ENCODE data around the gene SLFN12. TPM values are rescaled to one million over a fixed set of nuclear protein-coding genes. Genes with fewer than 3 reads are reported as not detected.
"Not testable (repeated sequence)": the region's sequence is repeated elsewhere in the genome, so short reads cannot be mapped to it uniquely, and the experiment has no call there.

The SLFN12 gene
- total RNA-seq, result 10 to 100 TPM; 11.2 to 12.4 TPM

DNA sequence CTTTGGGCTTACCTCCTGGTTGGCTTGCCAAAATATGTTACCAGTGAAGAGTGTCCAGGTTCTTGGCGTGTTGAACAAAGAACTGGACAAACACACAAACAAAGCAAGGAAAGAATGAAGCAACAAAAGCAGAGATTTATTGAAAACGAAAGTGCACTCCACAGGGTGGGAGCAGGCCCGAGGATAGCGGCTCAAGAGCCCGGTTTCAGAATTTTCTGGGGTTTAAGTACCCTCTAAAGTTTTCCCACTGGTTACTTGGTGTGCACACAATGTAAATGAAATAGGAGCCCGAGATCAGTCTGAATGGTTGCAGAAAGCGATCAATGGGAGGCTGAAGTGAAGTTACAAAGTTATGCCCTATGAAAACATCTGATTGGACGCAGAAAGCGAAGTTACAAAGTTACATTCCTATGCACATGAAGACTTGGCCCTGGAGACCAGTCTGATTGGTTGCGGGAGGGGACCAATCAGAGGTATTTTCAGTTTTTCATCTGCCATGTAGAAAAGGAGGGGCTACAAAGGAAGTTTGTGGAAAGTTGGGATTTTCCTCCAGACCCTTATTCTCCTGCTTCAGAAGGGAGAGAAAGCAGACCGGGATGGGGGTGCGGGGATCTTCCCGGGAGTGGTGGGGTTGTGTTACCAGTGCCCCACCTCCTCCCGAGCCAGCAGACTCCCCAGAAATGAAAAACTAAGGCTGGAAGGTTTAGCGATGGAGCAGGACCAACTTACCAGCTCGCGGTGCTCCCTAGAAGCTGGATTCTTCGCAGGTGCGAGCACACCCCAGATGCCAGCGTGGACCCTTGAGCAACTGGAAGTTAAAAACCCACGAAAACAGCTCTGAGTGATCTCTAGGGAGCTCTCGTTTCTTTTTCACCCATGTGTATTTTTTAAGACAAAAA is at the start of gene SLFN12:
Gene SLFN12 (minus strand): TSS at position 325 of the 899 bp plus-strand sequence. CDS start 9,472 bp downstream, outside the sequence.
- peak; percentile 73 for ATAC-seq
- CTCF ChIA-PET, result interaction anchor here (0.9 to 1.9 kb wide), 4 partner anchors 15 to 101 kb away, joined by 3 to 5 read pairs (median 4); no protein-coding TSS in a partner anchor

DNA sequence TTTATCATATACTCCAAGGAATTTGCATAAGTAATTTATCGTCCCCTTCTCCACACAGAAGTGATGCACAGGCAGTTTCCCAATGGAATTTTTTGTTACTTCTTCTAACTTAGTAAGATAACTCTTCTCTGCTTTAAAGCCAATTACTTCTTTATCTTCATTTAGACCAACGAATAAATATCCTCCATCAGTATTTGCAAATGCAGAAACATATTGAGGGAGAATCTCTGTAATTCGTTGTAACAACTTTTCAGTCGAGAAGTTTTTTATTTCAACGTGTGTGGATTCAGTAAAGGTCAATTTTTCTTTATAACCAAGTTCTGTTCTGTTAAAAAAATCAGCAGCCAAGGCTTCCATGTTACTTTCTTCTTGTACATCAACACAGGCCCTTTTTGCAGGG is 47.0 kb upstream of the SLFN12 start:
- no peak for DNase-seq
- Mint-ChIP-seq H3K4me1 (ENCODE audit: low read depth) (peaks cover 38% of the 10 kb centered on the region), H3K27me3 (ENCODE audit: low read depth) (no peaks in the 10 kb centered on the region), H3K9me3 (ENCODE audit: insufficient read depth) (peaks cover 9% of the 10 kb centered on the region), H3K27ac (no peak overlapping the region), H3K36me3 (ENCODE audit: low read depth) (peaks cover 92% of the 10 kb centered on the region), H3K4me3 (no peak overlapping the region)
- CTCF ChIA-PET, result interaction anchor here (0.9 to 1.7 kb wide), 3 partner anchors 31 to 166 kb away, joined by 3 to 7 read pairs (median 3); partner anchors contain the start of gene SLFN13
- no peak for ATAC-seq
- POLR2A ChIA-PET, result no interaction called here

More for the DNA sequence above, at the start of gene SLFN12:
- no peaks in the 10 kb centered on the region for H3K9me3 Mint-ChIP-seq (ENCODE audit: insufficient read depth)
- peak within 1 kb of the TSS; percentile 90 for H3K4me3 Mint-ChIP-seq
- H3K4me1 Mint-ChIP-seq (ENCODE audit: low read depth), result peaks cover 64% of the 10 kb centered on the region
- DNase-seq, result peak; percentile 61
- POLR2A ChIA-PET, result interaction anchor here (0.6 to 1.7 kb wide), 4 partner anchors 15 to 105 kb away, joined by 3 to 9 read pairs (median 7); partner anchors contain the start of genes SLFN11, SLFN12L and SLFN13
- H3K27me3 Mint-ChIP-seq (ENCODE audit: low read depth), result no peaks in the 10 kb centered on the region
- H3K36me3 Mint-ChIP-seq (ENCODE audit: low read depth), result peaks cover 38% of the 10 kb centered on the region
- peak within 1 kb of the TSS; percentile 85 for H3K27ac Mint-ChIP-seq

DNA sequence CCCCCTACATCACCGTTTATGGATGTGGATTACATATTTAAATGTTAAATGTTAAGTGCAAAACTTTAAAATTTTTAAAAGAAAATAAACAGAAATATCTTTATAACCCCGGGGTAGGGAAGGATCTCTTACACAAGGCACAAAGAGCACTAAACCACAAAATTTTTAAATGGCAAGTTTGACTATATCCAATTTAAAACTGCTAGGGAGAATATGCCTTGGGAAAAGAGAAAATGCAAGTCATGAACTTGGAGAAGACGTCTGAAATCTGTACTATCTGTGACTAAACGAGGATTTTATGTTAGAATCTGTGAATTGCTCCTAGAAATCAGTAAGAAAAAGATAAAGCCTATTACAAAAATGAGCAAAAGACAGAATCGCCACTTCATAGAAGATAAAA is 44.9 kb upstream of the SLFN12 start:
- Mint-ChIP-seq H3K4me3 (no peak overlapping the region), H3K27me3 (ENCODE audit: low read depth) (no peaks in the 10 kb centered on the region), H3K36me3 (ENCODE audit: low read depth) (peaks cover 92% of the 10 kb centered on the region), H3K4me1 (ENCODE audit: low read depth) (peaks cover 40% of the 10 kb centered on the region), H3K9me3 (ENCODE audit: insufficient read depth) (peaks cover 9% of the 10 kb centered on the region), H3K27ac (no peak overlapping the region)
- DNase-seq, result no peak
- ChIA-PET CTCF (no interaction called here), POLR2A (no interaction called here)
- ATAC-seq, result no peak

DNA sequence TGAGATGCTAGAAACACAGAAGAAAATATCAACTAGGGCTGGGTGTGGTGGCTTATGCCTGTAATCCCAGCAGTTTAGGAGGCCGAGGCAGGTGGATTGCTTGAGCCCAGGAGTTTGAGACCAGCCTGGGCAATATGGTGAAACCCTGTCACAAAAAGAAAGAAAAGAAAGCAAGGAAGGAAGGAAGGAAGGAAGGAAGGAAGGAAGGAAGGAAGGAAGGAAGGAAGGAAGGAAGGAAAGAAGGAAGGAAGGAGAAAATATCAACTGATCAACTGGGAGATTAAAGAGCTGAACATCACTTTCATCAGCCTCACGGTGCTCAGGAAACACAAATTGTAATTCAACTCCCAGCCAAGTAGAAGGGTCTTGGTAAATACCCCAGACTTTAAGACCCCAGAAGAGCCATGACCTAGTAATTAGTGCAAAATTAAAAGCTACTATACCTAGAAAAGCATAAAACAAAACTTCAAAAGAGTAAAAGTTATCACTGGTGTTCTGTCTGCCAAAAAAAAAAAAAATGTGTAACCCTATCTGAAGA is 44.1 kb upstream of the SLFN12 start:
- Mint-ChIP-seq H3K27me3 (ENCODE audit: low read depth) (no peaks in the 10 kb centered on the region), H3K27ac (peak overlapping the region; percentile 8), H3K9me3 (ENCODE audit: insufficient read depth) (peaks cover 9% of the 10 kb centered on the region), H3K4me1 (ENCODE audit: low read depth) (peaks cover 45% of the 10 kb centered on the region), H3K36me3 (ENCODE audit: low read depth) (peaks cover 89% of the 10 kb centered on the region), H3K4me3 (no peak overlapping the region)
- DNase-seq, result no peak
- CTCF ChIA-PET, result interaction anchor here (1.2 kb wide), 1 partner anchor 163 kb away, joined by 7 read pairs; no protein-coding TSS in a partner anchor
- ATAC-seq, result no peak
- POLR2A ChIA-PET, result no interaction called here

DNA sequence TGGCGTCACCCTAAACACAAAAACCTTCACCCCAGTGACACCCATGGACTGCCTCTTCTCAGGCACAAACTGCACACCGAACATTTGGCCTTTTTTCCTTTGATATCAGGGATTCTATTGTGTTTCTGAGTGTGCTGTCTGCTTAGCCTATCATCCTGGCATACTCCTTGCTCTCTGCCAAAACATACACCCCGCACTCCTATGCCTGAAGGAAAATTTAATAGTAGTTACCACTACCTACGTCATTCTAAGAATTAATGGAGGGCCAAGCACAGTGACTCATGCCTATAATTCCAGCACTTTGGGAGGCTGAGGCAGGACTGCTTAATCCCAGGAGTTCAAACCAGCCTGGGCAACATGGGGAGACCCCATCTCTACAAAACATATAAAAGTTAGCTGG is 36.2 kb upstream of the SLFN12 start:
- Mint-ChIP-seq H3K27ac (peak overlapping the region; percentile 80), H3K27me3 (ENCODE audit: low read depth) (no peaks in the 10 kb centered on the region), H3K4me1 (ENCODE audit: low read depth) (peaks cover 57% of the 10 kb centered on the region), H3K4me3 (peak overlapping the region; percentile 6), H3K9me3 (ENCODE audit: insufficient read depth) (no peaks in the 10 kb centered on the region), H3K36me3 (ENCODE audit: low read depth) (peaks cover 91% of the 10 kb centered on the region)
- CTCF ChIA-PET, result interaction anchor here (1.0 to 2.8 kb wide), 3 partner anchors 65 to 155 kb away, joined by 3 to 10 read pairs (median 5); no protein-coding TSS in a partner anchor
- DNase-seq (no peak), ATAC-seq (peak; percentile 35)
- POLR2A ChIA-PET, result interaction anchor here (1.1 kb wide), 1 partner anchor 95 kb away, joined by 3 read pairs; the partner anchor contains the start of gene SLFN11

DNA sequence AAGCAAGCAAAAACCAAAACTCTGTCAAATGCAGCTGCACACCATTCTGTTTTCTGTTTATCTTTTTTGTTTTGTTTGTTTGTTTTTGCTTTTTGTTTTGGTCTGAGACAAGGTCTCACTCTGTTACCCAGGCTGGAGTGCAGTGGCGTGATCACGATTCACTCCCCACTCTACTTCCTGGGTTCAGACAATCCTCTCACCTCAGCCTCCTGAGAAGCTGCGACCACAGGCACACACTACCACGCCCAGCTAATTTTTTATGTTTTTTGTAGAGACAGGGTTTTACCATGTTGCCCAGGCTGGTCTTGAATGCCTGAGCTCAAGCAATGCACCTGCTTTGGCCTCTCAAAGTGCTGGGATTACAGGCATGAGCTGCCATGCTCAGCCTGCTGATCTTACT is 35.5 kb upstream of the SLFN12 start:
- H3K36me3 Mint-ChIP-seq (ENCODE audit: low read depth), result peaks cover 91% of the 10 kb centered on the region
- H3K4me1 Mint-ChIP-seq (ENCODE audit: low read depth), result peaks cover 58% of the 10 kb centered on the region
- CTCF ChIA-PET, result interaction anchor here (0.9 to 2.8 kb wide), 4 partner anchors 66 to 155 kb away, joined by 3 to 10 read pairs (median 4); no protein-coding TSS in a partner anchor
- peak overlapping the region; percentile 80 for H3K27ac Mint-ChIP-seq
- no peaks in the 10 kb centered on the region for H3K9me3 Mint-ChIP-seq (ENCODE audit: insufficient read depth)
- POLR2A ChIA-PET, result interaction anchor here (1.1 kb wide), 1 partner anchor 95 kb away, joined by 3 read pairs; the partner anchor contains the start of gene SLFN11
- peak; percentile 68 for DNase-seq
- ATAC-seq, result peak; percentile 88
- H3K4me3 Mint-ChIP-seq, result peak overlapping the region; percentile 13
- no peaks in the 10 kb centered on the region for H3K27me3 Mint-ChIP-seq (ENCODE audit: low read depth)

DNA sequence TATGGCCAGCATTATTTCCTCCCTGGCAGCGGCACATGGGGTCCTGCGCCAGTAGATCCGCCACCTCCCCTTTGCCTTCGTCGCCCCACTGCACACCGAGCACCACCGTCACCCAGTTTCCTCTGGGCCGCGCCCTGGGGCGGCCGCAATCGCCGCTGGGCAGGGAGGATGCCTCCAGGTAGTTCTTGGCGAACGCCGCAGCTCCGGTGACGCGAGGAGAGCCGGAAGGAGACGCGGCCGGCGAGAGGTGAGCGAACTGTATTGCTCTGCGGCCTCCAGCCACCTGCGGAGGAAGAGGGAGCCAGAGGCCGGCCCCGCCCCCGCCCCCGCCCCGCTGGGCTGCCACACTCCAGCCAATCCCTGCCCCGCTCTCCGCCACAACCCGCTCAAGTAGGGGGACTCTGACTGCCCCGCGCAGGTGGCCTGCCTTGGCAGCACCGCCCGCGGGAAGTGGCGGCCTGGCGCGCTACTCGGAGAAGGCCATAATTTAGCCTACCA is 28.1 kb upstream of the SLFN12 start:
- peak; percentile 78 for DNase-seq
- Mint-ChIP-seq H3K27ac (peak overlapping the region; percentile 87), H3K36me3 (ENCODE audit: low read depth) (peaks cover 67% of the 10 kb centered on the region), H3K27me3 (ENCODE audit: low read depth) (no peaks in the 10 kb centered on the region), H3K4me3 (peak overlapping the region; percentile 56), H3K4me1 (ENCODE audit: low read depth) (peaks cover 35% of the 10 kb centered on the region), H3K9me3 (ENCODE audit: insufficient read depth) (peaks cover 5% of the 10 kb centered on the region)
- POLR2A ChIA-PET, result interaction anchor here (0.6 to 1.4 kb wide), 3 partner anchors 12 to 149 kb away, joined by 3 read pairs; partner anchors contain the start of genes SLFN11 and SLFN13
- CTCF ChIA-PET, result no interaction called here
- peak; percentile 93 for ATAC-seq

DNA sequence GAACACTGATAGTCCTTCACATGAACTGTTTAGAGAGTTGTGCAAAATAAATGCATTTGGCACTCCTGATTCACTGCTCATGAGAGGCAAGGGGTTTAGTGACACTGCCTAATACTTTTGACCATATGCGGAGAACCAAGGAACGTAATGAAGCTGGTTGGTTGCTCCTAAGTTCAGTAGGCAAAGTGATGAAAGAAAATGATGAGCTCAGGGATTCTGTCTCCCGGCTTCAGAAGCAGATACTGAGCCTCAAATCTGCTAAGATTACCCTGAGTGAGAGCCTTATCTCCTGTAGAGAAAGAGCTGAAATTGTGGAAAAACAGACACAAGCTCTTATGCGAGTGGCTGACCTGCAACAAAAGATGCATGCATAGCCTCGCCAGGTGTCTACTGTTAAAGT is 21.7 kb upstream of the SLFN12 start:
- ATAC-seq; H3K27me3 Mint-ChIP-seq (ENCODE audit: low read depth); H3K4me3 Mint-ChIP-seq; H3K9me3 Mint-ChIP-seq (ENCODE audit: insufficient read depth); DNase-seq; H3K4me1 Mint-ChIP-seq (ENCODE audit: low read depth); H3K27ac Mint-ChIP-seq; POLR2A ChIA-PET: not testable (repeated sequence)
- peaks cover 40% of the 10 kb centered on the region for H3K36me3 Mint-ChIP-seq (ENCODE audit: low read depth)
- CTCF ChIA-PET, result interaction anchor here (1.1 kb wide), 1 partner anchor 141 kb away, joined by 3 read pairs; no protein-coding TSS in a partner anchor

DNA sequence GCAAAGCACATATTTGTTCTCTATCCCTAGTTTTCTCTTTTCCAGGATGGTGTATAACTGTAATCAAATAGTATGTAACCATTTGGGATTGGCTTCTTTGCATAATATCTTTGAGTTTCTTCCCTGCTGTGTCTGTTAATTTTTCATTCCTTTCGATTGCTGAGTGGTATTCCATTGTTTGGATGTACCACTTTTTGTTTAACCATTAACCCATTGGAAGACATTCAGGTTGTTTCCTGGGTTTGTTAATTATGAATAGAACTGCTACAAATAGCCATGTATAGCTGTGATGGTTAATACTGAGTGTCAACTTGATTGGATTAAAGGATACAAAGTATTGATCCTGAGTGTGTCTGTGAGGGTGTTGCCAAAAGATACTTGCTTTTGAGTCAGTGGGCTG is 20.9 kb upstream of the SLFN12 start:
- ChIA-PET CTCF (interaction anchor here (1.1 to 1.2 kb wide), 2 partner anchors 80 to 140 kb away, joined by 3 to 4 read pairs; no protein-coding TSS in a partner anchor), POLR2A (interaction anchor here (0.7 kb wide), 1 partner anchor 111 kb away, joined by 3 read pairs; no protein-coding TSS in a partner anchor)
- no peak for ATAC-seq
- no peaks in the 10 kb centered on the region for H3K27me3 Mint-ChIP-seq (ENCODE audit: low read depth)
- no peak overlapping the region for H3K4me3 Mint-ChIP-seq
- DNase-seq, result no peak
- peaks cover 38% of the 10 kb centered on the region for H3K36me3 Mint-ChIP-seq (ENCODE audit: low read depth)
- peaks cover 11% of the 10 kb centered on the region for H3K4me1 Mint-ChIP-seq (ENCODE audit: low read depth)
- peaks cover 5% of the 10 kb centered on the region for H3K9me3 Mint-ChIP-seq (ENCODE audit: insufficient read depth)
- no peak overlapping the region for H3K27ac Mint-ChIP-seq

DNA sequence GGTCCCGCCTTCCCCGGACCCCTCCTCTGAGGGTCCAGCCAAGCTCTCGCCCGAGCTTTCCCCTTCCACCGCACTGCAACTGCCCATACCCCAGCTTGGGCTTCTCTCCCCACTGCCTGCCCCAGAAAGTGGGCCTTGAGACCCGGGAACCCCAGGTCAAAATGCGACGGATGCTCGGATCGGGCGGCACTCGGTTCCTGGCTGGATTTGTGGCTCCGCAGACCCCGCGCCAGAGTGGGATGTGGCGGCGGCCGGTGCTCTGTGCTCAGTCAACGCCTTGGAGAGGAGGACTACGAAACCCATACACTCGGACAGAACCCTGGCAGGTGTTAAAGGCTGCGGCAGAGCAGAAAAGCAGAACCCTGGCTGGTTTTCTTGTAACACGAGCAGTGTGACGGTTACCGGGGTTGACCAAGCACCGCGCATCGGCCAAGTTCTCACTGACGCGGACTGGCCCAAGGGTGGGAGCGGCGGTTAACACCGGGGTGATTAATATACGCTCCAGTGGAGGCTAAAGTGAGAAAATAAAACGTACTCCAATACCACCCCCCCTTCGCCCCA is 17.2 kb upstream of the SLFN12 start:
- no peak for ATAC-seq
- peak overlapping the region; percentile 64 for H3K27ac Mint-ChIP-seq
- peaks cover 47% of the 10 kb centered on the region for H3K36me3 Mint-ChIP-seq (ENCODE audit: low read depth)
- H3K4me3 Mint-ChIP-seq, result no peak overlapping the region
- H3K27me3 Mint-ChIP-seq (ENCODE audit: low read depth), result no peaks in the 10 kb centered on the region
- peaks cover 5% of the 10 kb centered on the region for H3K9me3 Mint-ChIP-seq (ENCODE audit: insufficient read depth)
- ChIA-PET POLR2A (interaction anchor here (1.0 to 2.0 kb wide), 2 partner anchors 38 to 186 kb away, joined by 3 to 10 read pairs; no protein-coding TSS in a partner anchor), CTCF (interaction anchor here (1.4 to 2.4 kb wide), 3 partner anchors 9 to 90 kb away, joined by 4 to 7 read pairs (median 6); no protein-coding TSS in a partner anchor)
- no peak for DNase-seq
- H3K4me1 Mint-ChIP-seq (ENCODE audit: low read depth), result peaks cover 26% of the 10 kb centered on the region

DNA sequence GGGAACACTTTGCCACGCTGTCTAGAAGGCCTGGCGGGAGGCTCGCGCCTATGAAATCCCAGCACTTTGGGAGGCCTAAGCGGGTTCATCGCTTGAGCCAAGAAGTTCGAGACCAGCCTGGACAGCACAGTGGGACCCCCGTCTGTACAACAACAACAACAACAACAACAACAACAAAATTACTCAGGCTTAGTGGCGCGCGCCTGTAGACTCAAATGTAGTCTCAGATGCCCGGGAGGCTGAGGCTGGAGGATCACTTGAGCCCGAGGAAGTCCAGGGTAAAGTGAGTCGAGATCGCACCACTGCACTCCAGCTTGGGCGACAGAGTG is 16.6 kb upstream of the SLFN12 start:
- peaks cover 52% of the 10 kb centered on the region for H3K36me3 Mint-ChIP-seq (ENCODE audit: low read depth)
- H3K4me3 Mint-ChIP-seq, result peak overlapping the region; percentile 73
- peaks cover 26% of the 10 kb centered on the region for H3K4me1 Mint-ChIP-seq (ENCODE audit: low read depth)
- ATAC-seq (no peak), DNase-seq (no peak)
- ChIA-PET CTCF (interaction anchor here (0.7 to 2.4 kb wide), 6 partner anchors 9 to 360 kb away, joined by 3 to 11 read pairs (median 5); no protein-coding TSS in a partner anchor), POLR2A (interaction anchor here (0.6 to 2.4 kb wide), 10 partner anchors 11 to 185 kb away, joined by 3 to 12 read pairs (median 8); partner anchors contain the start of genes SLFN11 and SLFN12L)
- H3K9me3 Mint-ChIP-seq (ENCODE audit: insufficient read depth), result peaks cover 5% of the 10 kb centered on the region
- H3K27me3 Mint-ChIP-seq (ENCODE audit: low read depth), result no peaks in the 10 kb centered on the region
- peak overlapping the region; percentile 75 for H3K27ac Mint-ChIP-seq
